Measurements from ENCODE around the gene TNPO2.

DNA sequence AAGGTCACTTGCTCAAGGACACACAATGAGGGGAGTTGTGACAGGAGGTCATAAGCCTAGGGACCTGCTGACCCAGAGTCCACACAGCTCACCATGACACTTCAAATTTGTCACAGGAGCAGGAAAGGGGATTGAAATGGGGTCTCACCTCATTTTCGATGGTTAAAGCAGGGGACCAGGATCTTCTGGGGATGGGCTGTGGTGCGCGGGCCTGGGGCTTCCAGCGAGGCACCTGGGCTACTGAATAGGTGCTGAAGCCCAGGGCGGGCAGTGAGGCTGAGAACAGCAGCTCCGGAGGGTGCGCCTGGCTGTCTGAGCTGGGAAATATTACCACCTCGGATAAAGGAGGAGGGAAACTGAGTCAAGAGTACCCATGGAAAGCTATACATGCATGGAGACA is 68.2 kb downstream of the TNPO2 start:
- TF ChIP-seq, protein P1, sequence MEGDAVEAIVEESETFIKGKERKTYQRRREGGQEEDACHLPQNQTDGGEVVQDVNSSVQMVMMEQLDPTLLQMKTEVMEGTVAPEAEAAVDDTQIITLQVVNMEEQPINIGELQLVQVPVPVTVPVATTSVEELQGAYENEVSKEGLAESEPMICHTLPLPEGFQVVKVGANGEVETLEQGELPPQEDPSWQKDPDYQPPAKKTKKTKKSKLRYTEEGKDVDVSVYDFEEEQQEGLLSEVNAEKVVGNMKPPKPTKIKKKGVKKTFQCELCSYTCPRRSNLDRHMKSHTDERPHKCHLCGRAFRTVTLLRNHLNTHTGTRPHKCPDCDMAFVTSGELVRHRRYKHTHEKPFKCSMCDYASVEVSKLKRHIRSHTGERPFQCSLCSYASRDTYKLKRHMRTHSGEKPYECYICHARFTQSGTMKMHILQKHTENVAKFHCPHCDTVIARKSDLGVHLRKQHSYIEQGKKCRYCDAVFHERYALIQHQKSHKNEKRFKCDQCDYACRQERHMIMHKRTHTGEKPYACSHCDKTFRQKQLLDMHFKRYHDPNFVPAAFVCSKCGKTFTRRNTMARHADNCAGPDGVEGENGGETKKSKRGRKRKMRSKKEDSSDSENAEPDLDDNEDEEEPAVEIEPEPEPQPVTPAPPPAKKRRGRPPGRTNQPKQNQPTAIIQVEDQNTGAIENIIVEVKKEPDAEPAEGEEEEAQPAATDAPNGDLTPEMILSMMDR (IDR thresholded peaks at IDR 0.05): no peak
- no peak for TF ChIP-seq POLR2A (IDR thresholded peaks at IDR 0.05)

All from esophagus squamous epithelium (tissue), 4 donors.